Measurements from ENCODE around the gene PDE7B. TPM values are rescaled to one million over a fixed set of nuclear protein-coding genes. Genes with fewer than 3 reads are reported as not detected.
A peak's percentile ranks its signal among the peaks of the same experiment; 100 is the strongest.

Gene PDE7B
- polyA plus RNA-seq, 1 of the 3 experiments (the other 2 are of a cell fraction): 1.9 TPM

- POLR2A ChIA-PET: no interaction called here
- CTCF ChIA-PET: interaction anchor here (1.0 to 1.8 kb wide), 4 partner anchors 13 to 303 kb away, joined by 4 to 5 read pairs (median 4); partner anchors contain the start of gene PDE7B
- peak overlapping the region; percentile 63; the same call in 1 of the 2 replicates for H2AFZ ChIP-seq (ENCODE audit: low read depth)
- no peak for TF ChIP-seq TAF1 (IDR thresholded peaks at IDR 0.05; ENCODE audit: borderline replicate concordance, low read depth, low read length)
- 0 out of 2 replicates have a peak, but pooled peaks have one; percentile 58 for TF ChIP-seq RCOR1 (IDR thresholded peaks at IDR 0.05; ENCODE audit: low read length)
- TF ChIP-seq, protein P1, sequence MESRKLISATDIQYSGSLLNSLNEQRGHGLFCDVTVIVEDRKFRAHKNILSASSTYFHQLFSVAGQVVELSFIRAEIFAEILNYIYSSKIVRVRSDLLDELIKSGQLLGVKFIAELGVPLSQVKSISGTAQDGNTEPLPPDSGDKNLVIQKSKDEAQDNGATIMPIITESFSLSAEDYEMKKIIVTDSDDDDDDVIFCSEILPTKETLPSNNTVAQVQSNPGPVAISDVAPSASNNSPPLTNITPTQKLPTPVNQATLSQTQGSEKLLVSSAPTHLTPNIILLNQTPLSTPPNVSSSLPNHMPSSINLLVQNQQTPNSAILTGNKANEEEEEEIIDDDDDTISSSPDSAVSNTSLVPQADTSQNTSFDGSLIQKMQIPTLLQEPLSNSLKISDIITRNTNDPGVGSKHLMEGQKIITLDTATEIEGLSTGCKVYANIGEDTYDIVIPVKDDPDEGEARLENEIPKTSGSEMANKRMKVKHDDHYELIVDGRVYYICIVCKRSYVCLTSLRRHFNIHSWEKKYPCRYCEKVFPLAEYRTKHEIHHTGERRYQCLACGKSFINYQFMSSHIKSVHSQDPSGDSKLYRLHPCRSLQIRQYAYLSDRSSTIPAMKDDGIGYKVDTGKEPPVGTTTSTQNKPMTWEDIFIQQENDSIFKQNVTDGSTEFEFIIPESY (IDR thresholded peaks at IDR 0.05; ENCODE audit: borderline replicate concordance, low read depth): no peak
- TF ChIP-seq TCF12 (IDR thresholded peaks at IDR 0.05): peak; percentile 96
- TF ChIP-seq, protein P2, sequence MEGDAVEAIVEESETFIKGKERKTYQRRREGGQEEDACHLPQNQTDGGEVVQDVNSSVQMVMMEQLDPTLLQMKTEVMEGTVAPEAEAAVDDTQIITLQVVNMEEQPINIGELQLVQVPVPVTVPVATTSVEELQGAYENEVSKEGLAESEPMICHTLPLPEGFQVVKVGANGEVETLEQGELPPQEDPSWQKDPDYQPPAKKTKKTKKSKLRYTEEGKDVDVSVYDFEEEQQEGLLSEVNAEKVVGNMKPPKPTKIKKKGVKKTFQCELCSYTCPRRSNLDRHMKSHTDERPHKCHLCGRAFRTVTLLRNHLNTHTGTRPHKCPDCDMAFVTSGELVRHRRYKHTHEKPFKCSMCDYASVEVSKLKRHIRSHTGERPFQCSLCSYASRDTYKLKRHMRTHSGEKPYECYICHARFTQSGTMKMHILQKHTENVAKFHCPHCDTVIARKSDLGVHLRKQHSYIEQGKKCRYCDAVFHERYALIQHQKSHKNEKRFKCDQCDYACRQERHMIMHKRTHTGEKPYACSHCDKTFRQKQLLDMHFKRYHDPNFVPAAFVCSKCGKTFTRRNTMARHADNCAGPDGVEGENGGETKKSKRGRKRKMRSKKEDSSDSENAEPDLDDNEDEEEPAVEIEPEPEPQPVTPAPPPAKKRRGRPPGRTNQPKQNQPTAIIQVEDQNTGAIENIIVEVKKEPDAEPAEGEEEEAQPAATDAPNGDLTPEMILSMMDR (IDR thresholded peaks at IDR 0.05): no peak
- no peak for TF ChIP-seq SMC3 (IDR thresholded peaks at IDR 0.05; ENCODE audit: low read depth, low read length)
- no peak for TF ChIP-seq ELF1 (IDR thresholded peaks at IDR 0.05)
- no peak for TF ChIP-seq EZH2phosphoT487 (IDR thresholded peaks at IDR 0.05; ENCODE audit: borderline replicate concordance, low read depth)
- TF ChIP-seq CHD2 (IDR thresholded peaks at IDR 0.05; ENCODE audit: low read length, partially characterized antibody): no peak
- TF ChIP-seq EP300 (IDR thresholded peaks at IDR 0.05; ENCODE audit: borderline replicate concordance in 1 of 2, low read depth in 1 of 2, low read length in 1 of 2): peak; percentile 41 to 61; a peak in 2 of 4 replicates
- TF ChIP-seq JUND (IDR thresholded peaks at IDR 0.05): peak; percentile 25; the same call in 1 of the 2 replicates
- TF ChIP-seq TEAD4 (IDR thresholded peaks at IDR 0.05; ENCODE audit: borderline replicate concordance, insufficient read depth): no peak
- TF ChIP-seq POLR2AphosphoS5 (IDR thresholded peaks at IDR 0.05; ENCODE audit: low read depth, low read length): peak; percentile 53; the same call in 1 of the 2 replicates
- TF ChIP-seq FOXJ3 (CRISPR knock-in tag; IDR thresholded peaks at IDR 0.05): no peak
- no peak for TF ChIP-seq YY1 (IDR thresholded peaks at IDR 0.05; ENCODE audit: low read depth)
- TF ChIP-seq, protein P3, sequence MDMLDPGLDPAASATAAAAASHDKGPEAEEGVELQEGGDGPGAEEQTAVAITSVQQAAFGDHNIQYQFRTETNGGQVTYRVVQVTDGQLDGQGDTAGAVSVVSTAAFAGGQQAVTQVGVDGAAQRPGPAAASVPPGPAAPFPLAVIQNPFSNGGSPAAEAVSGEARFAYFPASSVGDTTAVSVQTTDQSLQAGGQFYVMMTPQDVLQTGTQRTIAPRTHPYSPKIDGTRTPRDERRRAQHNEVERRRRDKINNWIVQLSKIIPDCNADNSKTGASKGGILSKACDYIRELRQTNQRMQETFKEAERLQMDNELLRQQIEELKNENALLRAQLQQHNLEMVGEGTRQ (IDR thresholded peaks at IDR 0.05; ENCODE audit: borderline replicate concordance, low read depth, low read length): no peak
- TF ChIP-seq, protein P4, sequence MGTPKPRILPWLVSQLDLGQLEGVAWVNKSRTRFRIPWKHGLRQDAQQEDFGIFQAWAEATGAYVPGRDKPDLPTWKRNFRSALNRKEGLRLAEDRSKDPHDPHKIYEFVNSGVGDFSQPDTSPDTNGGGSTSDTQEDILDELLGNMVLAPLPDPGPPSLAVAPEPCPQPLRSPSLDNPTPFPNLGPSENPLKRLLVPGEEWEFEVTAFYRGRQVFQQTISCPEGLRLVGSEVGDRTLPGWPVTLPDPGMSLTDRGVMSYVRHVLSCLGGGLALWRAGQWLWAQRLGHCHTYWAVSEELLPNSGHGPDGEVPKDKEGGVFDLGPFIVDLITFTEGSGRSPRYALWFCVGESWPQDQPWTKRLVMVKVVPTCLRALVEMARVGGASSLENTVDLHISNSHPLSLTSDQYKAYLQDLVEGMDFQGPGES (IDR thresholded peaks at IDR 0.05; ENCODE audit: low read depth, low read length): no peak
- no peak for TF ChIP-seq MXI1 (IDR thresholded peaks at IDR 0.05; ENCODE audit: low read depth, low read length)
- TF ChIP-seq, protein P5, sequence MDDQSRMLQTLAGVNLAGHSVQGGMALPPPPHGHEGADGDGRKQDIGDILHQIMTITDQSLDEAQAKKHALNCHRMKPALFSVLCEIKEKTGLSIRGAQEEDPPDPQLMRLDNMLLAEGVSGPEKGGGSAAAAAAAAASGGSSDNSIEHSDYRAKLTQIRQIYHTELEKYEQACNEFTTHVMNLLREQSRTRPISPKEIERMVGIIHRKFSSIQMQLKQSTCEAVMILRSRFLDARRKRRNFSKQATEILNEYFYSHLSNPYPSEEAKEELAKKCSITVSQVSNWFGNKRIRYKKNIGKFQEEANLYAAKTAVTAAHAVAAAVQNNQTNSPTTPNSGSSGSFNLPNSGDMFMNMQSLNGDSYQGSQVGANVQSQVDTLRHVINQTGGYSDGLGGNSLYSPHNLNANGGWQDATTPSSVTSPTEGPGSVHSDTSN (IDR thresholded peaks at IDR 0.05): peak; percentile 61
- no peak; the same call in 1 of the 2 replicates for TF ChIP-seq RXRA (IDR thresholded peaks at IDR 0.05; ENCODE audit: borderline replicate concordance, low read depth)
- no peak for TF ChIP-seq SIN3A (IDR thresholded peaks at IDR 0.05; ENCODE audit: borderline replicate concordance, low read depth, low read length)
- no peak for TF ChIP-seq MEF2A (IDR thresholded peaks at IDR 0.05; ENCODE audit: borderline replicate concordance, low read depth)
- no peak for TF ChIP-seq FOSL2 (IDR thresholded peaks at IDR 0.05; ENCODE audit: borderline replicate concordance, low read depth)
These were observed 71.2 kb downstream of the PDE7B start for GRCh38 chr6:135922746-135923145.

More at GRCh38 chr6:135922746-135923145, 71.2 kb downstream of the PDE7B start:
- no peaks in the 10 kb centered on the region for H4K20me1 ChIP-seq (ENCODE audit: insufficient read depth)
- H3K4me3 ChIP-seq (ENCODE audit: low read depth in 2 of 2, low read length in 1 of 2): peak overlapping the region in 1 of 2 experiments; percentile 35; a peak in 1 of 4 replicates
- peaks cover 19% of the 10 kb centered on the region for H3F3A ChIP-seq (replicated peaks; ENCODE audit: insufficient read depth)
- H3K9me3 ChIP-seq: no peaks in the 10 kb centered on the region
- no peaks in the 10 kb centered on the region for H3K27me3 ChIP-seq (ENCODE audit: insufficient read depth)
- peak overlapping the region; percentile 64; the same call in 1 of the 2 replicates for H3K4me2 ChIP-seq
- peak; percentile 49 for DNase-seq
- no peaks in the 10 kb centered on the region for H3K79me2 ChIP-seq (ENCODE audit: insufficient read depth)
- H3K9ac ChIP-seq: peak overlapping the region; percentile 22; the same call in 1 of the 2 replicates
- WGBS (ENCODE audit: low lambda C conversion rate): 7% methylated on average over 3 of the region's 3 CpGs
- peaks cover 3 to 6% of the 10 kb centered on the region in 2 experiments for H3K4me1 ChIP-seq (ENCODE audit: control insufficient read depth in 1 of 2, insufficient read depth in 2 of 2, low read depth in 1 of 2, low read length in 1 of 2)
- H3K27ac ChIP-seq (ENCODE audit: low read depth in 2 of 2, low read length in 1 of 2): peak overlapping the region; percentile 82 to 98
- no peaks in the 10 kb centered on the region for H3K9me2 ChIP-seq
- no peaks in the 10 kb centered on the region for H3K36me3 ChIP-seq (replicated peaks in 1 of 2; ENCODE audit: control insufficient read depth in 1 of 2, insufficient read depth in 2 of 2, low read length in 1 of 2)

Data from SK-N-SH (cell line).